Frontal cortex (tissue), 4 donors: Measurements from ENCODE around the gene CDH8. TPM values are rescaled to one million over a fixed set of nuclear protein-coding genes. Genes with fewer than 3 reads are reported as not detected.
"Not testable (repeated sequence)": the region's sequence is repeated elsewhere in the genome, so short reads cannot be mapped to it uniquely, and the experiment has no call there.

ENCODE experiments used
- DNase-seq, 2 donors: peaks; one replicate each; pipeline ENCODE4 v3.0.0; 2012; ENCODE audit warnings: low spot score in 2 of 2
- FAIRE-seq: peaks from 2 replicates; lab custom pipeline; 2012; peaks lifted over from hg19 to GRCh38; lab: Jason Lieb, UNC
- total RNA-seq: library from RNA; depleted of rRNA; stranded (reverse); fragments of >200 nt; gene quantifications from one replicate; pipeline ENCODE4 v1.2.3, GENCODE V29; 2014
- donor health status: control.
- donor health status: control.
- donor health status: control.

CDH8 gene
- total RNA-seq, 1 donor from 2014 or later: 39.9 TPM

DNA sequence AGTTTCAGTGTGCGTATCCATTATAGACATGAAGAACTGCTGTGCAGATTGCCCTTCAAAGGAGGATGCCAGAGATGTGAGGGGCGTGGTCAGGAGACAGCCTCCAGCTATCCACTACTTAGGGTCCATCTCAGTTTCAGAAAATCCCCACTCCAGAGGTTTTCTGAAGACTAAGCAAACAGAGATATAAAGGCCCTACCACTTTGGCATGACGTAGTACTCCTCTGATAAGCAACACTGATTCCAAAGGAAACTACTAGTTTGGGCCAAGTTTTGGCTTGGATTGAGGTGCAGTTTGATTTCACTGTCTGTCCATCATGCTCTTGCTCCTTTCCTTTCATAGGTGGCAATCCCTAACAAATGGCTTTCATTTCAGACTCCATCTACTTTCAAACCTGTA is 228.7 kb downstream of the CDH8 start:
- no peak for DNase-seq
- FAIRE-seq: no peak

DNA sequence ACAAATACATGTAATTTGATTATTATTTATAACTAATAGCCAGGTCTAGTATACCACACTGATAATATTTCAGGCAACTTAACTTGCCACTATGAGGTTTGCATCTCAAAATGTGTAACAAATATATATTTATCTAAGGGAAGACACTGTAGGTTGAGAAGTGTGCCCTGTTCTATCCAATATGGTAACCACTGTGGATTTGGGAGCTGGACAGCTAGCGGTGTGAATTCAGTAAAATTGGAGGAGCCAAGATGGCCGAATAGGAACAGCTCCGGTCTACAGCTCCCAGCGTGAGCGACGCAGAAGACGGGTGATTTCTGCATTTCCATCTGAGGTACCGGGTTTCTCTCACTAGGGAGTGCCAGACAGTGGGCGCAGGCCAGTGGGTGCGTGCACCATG is 235.0 kb downstream of the CDH8 start:
- FAIRE-seq, DNase-seq: not testable (repeated sequence)

DNA sequence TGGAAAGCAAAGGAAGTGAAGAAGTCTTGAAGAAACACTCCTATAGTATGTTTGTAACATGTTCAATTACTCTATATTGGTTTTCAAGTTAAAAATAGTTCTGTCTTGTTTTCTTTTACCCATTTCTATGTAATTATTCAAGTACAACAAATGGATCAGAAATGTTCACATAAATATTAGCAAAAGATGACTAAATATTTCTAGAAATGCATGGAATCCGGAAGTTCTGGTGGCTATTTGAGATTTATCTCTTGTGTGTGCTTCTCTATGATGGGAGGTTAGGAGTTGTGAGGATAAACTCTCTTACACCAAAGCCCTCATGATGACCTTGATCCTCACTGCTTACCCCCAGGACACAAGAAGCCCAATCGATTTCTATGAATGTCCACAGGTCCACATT is 237.5 kb downstream of the CDH8 start:
- FAIRE-seq: no peak

DNA sequence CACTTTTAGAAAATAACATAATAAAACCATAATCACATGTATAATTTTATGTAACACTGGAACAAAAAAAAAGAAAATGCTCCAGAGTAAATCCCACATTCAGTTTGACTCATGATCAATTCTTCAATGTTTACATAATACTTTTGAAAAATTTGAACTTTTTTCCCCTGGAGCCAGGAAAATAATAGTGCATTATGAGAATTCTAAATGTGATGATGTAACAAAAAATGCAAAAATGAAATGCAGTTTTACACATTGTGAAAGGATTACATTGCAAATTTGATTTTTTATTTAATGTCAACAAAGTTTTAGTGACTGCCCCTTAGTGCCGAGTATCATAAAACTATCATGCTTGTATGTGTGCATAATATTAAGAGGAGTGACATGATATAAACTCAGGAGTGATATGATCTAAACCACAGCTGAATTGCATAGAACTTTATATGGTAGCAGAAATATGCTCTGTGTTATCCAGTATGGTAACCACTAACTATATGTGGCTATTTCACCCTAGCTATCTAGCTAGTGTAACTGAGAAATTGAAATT is 238.2 kb downstream of the CDH8 start:
- FAIRE-seq: no peak
- DNase-seq: no peak

More for the DNA sequence above, 237.5 kb downstream of the CDH8 start:
- DNase-seq: no peak

DNA sequence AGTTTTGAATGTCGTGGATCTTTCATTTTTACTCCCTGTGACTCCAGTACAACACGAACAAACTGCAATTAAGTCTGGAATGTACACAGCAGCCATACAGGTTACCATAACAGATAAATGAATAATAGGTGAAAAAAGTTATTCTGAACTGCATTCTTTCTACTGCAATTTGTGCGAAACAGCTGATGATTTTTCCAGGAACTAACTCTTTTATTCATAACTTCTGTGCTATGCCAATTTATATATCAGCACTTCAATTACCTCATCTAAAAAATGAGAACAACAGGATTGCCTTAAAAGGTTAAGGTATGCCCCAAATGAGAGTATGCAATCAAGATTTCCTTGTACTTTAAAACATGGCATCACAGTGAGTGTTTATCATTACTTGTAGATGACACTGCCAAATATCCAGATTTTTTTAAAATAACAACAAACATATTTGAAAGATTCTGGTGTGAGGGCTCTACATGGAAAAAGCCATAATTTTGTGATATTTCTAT is 238.9 kb downstream of the CDH8 start:
- FAIRE-seq: no peak
- no peak for DNase-seq

DNA sequence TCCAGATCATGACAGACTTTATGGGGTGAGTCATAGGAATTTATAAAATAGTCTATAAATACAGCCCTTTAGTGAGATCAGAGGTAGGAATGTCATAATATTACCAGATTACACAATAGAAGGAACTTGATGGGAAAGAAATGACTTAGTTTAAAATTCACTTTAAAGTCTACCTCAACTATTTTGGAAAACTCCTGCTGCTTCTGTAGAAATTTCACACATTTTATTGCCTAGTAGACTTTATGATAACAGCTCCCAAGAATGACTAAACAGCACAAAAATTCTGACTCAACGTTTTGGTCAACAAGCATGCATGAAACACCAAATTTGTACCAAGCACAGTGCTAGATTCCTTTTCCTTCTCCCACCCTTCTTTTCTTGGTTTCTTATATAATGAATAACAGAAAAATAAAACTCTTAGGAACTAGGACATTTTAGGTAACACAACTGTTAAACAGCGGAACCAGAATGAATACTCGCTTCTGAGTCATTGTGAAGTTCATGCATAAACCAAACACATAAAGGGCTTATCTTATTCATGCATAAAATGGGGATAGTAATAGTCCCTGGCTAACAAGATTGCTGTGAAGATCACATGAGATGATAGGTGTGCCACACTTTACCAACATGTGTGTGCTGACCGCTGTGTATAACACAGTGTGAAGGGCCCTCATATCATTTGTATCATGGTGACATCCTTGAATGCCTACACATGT is 243.9 kb downstream of the CDH8 start:
- FAIRE-seq (no peak), DNase-seq (no peak)

DNA sequence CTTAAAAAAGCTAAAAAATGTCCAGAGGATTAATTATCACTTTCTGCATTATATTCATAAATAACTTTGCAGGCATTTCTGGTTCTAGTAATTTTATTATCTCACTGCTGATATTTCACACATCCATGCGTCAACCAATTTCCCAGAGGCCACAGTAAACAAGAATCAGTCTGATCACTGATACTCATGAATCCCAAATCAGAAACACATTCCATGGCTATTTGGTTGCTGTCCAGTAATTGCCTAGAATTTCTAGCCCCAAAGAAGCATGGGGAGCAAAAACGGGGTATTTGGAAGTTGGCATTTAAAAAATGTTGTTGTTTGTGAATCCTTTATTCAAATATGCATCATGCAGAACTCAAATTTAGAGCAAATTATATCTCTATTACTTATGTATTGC is 244.8 kb downstream of the CDH8 start:
- no peak for FAIRE-seq
- DNase-seq: no peak

DNA sequence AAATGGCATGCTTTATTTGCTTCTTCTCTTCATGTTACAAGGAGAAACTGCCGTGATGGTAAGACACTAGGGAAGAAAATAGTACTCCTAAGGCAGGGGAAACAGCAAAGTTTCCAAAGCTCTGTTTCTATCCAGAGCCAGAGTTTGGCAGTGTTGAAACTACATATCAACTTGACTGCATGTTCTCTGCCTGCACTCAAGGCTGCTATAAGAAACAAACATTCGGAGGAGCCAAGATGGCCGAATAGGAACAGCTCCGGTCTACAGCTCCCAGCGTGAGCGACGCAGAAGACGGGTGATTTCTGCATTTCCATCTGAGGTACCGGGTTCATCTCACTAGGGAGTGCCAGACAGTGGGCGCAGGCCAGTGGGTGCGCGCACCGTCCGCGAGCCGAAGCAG is 254.4 kb downstream of the CDH8 start:
- not testable (repeated sequence) for DNase-seq, FAIRE-seq

DNA sequence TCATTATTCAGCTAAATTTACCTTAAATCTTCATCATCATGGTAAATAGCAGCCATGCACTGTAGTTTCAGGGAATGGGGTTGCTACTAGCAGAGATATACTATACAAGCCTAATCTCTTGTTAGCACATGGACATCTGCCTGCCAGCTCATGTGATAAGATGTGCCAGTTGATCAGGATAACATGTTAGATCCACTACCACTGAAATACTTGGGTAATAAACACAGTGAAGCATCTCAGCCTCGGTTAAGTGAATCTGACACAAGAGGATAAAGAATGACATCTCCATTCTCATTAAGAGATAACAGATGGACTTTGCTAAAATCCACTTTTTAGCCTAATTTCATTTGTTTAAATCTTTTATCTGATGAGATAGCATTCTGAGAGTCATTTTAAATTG is 256.1 kb downstream of the CDH8 start:
- FAIRE-seq (no peak), DNase-seq (no peak)

DNA sequence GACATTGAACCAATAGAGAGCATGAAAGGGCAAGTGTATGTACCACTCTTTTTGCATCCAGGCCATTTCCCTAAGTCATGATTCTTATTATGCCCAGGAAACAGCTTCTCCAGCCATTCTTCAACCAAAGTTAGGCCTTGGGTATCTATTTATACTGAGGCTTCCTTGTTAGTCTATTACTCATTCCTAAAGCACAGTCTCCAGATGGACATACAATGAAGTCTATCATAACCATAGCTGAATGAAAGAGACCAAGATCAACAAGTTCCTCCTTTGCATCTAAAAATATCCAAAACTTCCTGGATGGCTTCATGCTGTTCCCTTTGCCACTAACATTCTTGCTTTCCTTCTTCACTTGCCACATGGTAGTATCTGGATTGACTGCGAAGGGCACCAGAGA is 265.9 kb downstream of the CDH8 start:
- DNase-seq (no peak), FAIRE-seq (no peak)

DNA sequence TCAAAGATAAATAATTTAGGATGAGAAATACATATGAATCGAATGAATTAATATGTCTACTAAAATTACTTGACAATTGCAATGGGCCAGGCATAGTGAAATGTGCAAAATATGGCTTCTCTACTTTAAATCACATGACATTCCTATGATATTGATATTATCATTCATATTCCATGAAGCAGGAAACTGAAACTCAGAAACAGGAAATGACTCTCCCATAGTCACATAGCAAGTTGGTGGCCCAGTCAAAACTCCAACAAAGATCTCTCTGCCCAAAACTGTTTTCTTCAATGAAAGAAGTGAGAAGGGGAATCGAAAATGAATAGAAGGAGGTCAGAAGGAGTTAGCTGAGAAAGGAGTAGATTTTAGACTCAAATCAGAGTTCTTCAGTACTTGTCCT is 272.2 kb downstream of the CDH8 start:
- DNase-seq (no peak), FAIRE-seq (no peak)

DNA sequence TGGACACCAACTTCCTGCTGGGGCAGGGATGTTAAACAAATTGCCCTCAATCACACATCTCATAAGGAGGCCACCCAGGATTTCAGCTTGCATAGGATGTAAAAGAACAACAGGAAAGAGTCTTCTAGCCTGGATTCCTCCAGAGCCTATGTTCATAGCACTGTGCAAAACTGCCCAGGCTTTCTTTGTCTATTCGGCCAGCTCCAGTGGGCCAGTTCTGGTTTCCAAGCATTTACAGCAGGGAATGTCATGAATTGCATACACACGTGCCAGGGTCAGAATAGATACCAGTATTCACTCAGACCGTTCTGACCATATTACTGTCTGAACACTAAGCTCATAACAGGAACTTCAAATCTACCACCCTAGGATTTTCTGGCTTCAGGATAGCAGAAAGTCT is 273.2 kb downstream of the CDH8 start:
- no peak for FAIRE-seq
- DNase-seq: no peak

DNA sequence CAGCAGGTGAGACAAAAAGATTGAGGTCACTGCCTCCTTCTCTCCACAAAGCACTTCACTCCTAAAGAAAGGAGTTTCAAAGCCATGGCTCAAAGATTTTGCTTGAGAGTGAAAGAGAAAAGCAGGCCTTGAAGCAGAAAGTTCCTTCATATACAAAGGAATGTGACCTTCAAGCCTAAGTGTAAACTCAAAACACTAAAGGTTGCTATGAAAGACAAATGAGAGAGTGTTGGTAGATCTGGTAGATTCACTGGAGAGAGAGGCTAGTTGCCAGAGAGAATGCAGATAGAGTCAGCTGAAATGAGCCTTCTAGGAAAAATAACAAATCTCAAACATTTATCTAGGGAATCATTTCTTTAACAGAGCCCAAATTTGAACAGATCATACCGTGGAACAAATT is 305.2 kb downstream of the CDH8 start:
- FAIRE-seq: no peak
- no peak for DNase-seq

DNA sequence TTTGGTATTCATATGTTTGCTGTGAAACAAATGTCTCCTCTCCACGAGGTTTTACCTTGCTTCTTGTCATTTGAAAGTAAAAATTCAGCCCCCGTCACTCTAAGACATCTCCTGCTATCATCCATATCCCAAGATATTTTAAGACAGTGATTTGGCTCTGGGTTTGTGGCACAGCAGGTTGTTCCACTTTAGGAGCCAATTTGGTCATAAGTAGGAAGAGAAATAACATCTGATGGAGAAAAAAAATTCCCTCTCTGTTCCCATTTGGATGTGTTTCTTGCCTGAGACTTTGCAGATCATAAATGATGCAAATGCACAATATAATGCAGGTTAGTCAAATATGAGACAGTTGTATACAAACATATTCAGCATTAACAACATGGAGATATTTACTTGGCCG is 309.5 kb downstream of the CDH8 start:
- DNase-seq (no peak), FAIRE-seq (no peak)

DNA sequence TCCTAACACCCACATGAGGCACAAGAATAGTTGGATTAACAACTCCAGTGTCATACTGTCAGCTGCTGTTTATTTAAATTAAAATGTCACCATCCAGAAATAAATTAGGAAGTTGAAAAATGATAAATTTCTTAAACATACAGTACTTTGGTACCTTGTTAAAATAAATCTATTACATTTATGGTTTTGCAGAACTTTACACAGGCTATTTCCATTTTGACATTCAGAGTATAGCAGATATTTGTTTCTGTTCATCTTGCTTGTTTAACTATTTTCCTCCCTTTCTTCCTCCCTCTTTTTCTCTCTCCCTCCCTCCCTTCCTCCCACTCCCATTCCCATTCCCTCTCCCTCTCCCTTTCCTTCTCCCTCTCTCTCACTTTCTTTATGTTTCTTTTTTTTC is 310.1 kb downstream of the CDH8 start:
- DNase-seq: no peak
- no peak for FAIRE-seq

DNA sequence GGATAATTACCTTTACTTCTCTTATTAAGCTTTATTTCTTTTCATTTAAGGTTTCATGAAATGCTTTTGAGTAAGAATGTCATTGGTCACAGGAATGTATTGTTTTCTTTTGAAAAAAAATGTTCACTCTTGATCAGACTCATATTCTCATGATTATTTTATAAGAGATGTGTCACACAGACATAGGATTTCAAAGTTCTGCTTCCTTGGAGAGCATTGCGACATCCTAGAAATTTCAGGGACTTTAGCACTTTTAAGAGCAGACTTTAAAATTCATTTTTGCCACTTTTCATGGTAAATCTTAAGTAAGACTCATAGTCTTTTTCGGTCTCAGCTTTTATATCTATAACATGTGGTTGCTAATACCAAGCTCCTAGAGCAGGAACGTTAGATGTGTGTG is 314.7 kb downstream of the CDH8 start:
- DNase-seq: no peak
- no peak for FAIRE-seq

DNA sequence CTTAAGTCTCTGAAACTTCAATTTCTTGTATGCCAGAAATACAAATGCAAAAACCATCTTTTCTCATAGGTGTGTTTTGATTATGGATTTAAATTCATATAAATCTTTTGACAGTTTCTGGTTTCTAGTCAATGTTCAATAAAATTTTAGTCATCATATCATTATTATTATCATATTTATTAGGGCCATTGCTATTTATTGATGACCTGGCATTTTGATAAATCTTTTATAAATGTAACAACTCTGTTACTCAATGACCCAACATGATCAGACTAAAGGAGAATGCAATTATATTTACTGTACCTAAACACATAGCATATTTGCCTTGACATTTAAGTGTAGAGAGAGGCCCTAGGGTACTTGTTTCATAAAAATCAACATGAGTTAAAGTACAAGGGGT is 320.8 kb downstream of the CDH8 start:
- FAIRE-seq (no peak), DNase-seq (no peak)

DNA sequence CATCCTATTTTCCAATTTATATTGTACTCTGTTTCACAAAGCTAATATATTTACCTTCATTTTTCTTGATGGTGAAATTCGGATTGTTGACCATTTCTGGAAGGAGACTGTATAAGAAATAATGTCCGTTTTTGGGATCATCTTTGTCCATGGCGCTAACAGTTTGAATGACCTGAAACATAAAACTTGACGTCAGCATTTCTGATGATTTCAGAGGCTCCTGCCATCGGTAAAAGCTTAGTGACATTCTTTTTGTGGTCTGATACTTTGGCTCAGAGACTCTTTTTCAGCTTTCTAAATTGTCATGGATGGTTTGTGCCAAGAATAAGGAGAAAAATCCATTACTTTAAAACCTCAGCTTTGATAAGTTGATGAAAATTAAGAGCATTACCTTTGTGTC is 322.5 kb downstream of the CDH8 start:
- DNase-seq (no peak), FAIRE-seq (no peak)

DNA sequence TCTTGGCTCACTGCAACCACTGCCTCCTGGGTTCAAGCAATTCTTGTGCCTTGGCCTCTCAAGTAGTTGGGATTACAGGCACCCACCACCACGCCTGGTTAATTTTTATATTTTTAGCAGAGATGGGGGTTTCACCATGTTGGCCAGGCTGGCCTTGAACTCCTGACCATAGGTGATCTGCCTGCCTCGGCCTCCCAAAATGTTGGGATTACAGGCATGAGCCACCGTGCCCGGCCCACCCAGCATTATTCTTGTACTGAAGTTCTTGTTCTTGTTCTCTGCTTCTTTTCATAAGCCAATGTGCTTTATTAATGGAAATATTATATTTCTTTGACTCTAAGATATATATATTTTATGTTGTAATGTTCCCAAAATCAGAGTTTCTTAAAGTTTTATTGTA is 336.6 kb downstream of the CDH8 start:
- not testable (repeated sequence) for FAIRE-seq, DNase-seq

DNA sequence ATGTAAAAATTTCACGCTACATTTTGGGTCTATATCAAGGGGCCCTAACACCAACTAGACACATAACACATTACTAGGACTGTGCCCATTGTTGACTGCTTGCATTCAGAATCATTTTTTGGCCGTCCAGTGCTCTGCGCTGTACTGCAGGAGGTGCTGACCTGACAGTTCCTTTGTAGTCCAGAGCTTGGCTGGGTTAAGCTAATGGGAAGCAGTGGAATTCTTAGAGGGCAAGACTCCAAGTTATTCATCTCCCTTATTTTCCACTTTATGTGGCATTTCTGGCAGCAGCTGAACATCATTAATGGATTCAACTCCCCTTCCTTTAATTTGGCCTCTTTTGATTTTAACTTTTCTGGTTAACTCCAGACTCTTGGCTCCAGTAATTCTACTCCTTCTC is 351.7 kb downstream of the CDH8 start:
- FAIRE-seq (no peak), DNase-seq (no peak)

DNA sequence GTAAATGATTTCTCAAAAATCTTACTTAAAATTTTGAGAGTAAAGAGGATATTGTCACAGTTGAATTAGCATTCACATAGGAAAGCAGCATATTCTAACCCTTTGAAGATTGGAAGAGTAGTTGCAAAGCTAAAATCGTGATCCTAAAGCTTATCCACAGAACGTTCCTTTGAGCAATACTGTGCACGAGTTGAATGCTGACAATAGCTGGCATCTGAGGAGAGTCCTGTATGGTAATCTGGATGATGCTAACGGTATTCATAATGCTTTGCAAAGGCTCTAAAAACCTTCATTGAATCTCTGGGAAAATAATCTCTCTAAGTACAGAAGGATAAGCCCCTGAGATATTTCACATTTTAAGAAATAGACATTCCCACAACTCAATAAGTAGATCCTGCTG is 354.6 kb downstream of the CDH8 start:
- FAIRE-seq (no peak), DNase-seq (no peak)

DNA sequence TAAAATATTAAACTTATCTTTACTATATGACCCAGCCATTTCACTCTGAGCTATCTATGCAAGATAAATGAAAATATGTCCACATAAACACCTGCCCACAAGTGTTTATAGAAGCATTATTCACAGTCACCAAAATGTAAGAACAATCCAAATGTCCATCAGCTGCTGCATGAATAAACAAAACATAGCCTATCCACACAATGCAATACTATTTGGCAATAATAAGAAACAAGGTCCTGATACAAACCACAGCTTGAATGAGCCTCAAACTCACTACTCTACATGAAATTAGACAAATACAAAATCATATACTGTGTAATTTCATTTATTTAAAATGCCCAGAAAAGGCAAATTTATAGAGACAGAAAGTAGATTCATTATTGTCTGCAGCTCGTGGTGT is 355.1 kb downstream of the CDH8 start:
- FAIRE-seq (no peak), DNase-seq (no peak)
